ENCODE results near the gene IFIT1B.

DNA sequence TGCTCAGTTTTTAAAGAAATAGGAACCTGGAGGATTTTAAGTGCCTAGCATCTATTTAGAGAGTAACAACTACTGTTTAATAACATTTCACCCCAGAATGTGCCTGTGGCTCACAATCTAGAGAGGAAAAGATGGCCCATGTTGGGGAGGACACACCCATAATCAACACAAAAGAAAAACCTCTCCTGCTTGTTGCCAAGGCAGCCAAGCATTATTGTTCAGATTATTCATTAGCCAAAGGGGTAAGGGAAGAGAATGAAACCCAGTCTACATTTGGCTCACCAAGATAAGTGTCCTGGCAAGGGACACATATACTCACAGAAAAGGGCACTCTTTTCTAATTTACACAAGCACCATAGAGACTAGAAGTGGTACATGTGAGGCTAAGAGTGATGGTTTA is 17.7 kb upstream of the IFIT1B start:
- TF ChIP-seq, protein P1, sequence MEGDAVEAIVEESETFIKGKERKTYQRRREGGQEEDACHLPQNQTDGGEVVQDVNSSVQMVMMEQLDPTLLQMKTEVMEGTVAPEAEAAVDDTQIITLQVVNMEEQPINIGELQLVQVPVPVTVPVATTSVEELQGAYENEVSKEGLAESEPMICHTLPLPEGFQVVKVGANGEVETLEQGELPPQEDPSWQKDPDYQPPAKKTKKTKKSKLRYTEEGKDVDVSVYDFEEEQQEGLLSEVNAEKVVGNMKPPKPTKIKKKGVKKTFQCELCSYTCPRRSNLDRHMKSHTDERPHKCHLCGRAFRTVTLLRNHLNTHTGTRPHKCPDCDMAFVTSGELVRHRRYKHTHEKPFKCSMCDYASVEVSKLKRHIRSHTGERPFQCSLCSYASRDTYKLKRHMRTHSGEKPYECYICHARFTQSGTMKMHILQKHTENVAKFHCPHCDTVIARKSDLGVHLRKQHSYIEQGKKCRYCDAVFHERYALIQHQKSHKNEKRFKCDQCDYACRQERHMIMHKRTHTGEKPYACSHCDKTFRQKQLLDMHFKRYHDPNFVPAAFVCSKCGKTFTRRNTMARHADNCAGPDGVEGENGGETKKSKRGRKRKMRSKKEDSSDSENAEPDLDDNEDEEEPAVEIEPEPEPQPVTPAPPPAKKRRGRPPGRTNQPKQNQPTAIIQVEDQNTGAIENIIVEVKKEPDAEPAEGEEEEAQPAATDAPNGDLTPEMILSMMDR (conservative IDR thresholded peaks at IDR 0.05; ENCODE audit: low read depth, low read length): no peak
- TF ChIP-seq EZH2 (IDR thresholded peaks at IDR 0.05; ENCODE audit: low read length, unreplicated experiment) (no peak), EZH2phosphoT487 (IDR thresholded peaks at IDR 0.05; ENCODE audit: borderline replicate concordance, low read length) (no peak)
